Measurements from ENCODE around the gene FMN2.

FMN2 gene

DNA sequence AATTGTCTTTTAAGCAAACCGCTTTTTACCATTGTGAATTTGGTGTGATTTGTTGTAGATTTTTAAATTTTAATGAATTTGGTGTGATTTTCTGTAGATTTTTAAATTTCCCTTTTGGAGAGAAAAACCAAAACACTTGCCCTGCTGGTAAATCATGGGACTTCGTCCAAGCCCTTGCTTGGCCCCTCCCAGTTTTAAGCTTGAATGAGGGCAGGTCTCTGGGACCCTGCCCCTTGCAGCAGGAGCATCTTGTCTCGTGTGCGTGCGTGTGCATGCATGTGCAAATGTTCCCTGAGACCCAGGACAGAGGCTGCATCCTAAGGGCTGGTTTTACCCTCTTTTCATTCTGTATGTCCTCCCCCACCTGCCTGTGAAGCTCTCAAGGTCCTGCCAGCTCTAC, 271.6 kb downstream of the FMN2 start:
- no peak overlapping the region for H3K4me3 ChIP-seq (ENCODE audit: insufficient read depth, low read length, poor library complexity, severe bottlenecking)
- H2AFZ ChIP-seq (ENCODE audit: low read depth, low read length, severe bottlenecking): no peak overlapping the region
- no peaks in the 10 kb centered on the region for H4K20me1 ChIP-seq (ENCODE audit: low read depth, low read length)
- H3K27me3 ChIP-seq (ENCODE audit: low read length): no peaks in the 10 kb centered on the region
- no peak overlapping the region for H3K27ac ChIP-seq (ENCODE audit: low read depth, low read length)
- H3K9me2 ChIP-seq (replicated peaks; ENCODE audit: insufficient read depth, low read length): no peaks in the 10 kb centered on the region
- H3K4me2 ChIP-seq (ENCODE audit: low read depth, low read length, poor library complexity, severe bottlenecking): no peak overlapping the region
- H3K9ac ChIP-seq (ENCODE audit: low read length): no peak overlapping the region
- no peaks in the 10 kb centered on the region for H3F3A ChIP-seq (ENCODE audit: insufficient read depth)
- no peak for TF ChIP-seq EZH2phosphoT487 (conservative IDR thresholded peaks at IDR 0.05; ENCODE audit: low read length)
- TF ChIP-seq, protein P1, sequence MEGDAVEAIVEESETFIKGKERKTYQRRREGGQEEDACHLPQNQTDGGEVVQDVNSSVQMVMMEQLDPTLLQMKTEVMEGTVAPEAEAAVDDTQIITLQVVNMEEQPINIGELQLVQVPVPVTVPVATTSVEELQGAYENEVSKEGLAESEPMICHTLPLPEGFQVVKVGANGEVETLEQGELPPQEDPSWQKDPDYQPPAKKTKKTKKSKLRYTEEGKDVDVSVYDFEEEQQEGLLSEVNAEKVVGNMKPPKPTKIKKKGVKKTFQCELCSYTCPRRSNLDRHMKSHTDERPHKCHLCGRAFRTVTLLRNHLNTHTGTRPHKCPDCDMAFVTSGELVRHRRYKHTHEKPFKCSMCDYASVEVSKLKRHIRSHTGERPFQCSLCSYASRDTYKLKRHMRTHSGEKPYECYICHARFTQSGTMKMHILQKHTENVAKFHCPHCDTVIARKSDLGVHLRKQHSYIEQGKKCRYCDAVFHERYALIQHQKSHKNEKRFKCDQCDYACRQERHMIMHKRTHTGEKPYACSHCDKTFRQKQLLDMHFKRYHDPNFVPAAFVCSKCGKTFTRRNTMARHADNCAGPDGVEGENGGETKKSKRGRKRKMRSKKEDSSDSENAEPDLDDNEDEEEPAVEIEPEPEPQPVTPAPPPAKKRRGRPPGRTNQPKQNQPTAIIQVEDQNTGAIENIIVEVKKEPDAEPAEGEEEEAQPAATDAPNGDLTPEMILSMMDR (IDR thresholded peaks at IDR 0.05; ENCODE audit: insufficient read depth, low read length, poor library complexity, severe bottlenecking): no peak
- no peaks in the 10 kb centered on the region for H3K79me2 ChIP-seq (ENCODE audit: insufficient read depth, low read length)
- no peaks in the 10 kb centered on the region for H3K9me3 ChIP-seq (ENCODE audit: insufficient read depth, low read length)
- H3K36me3 ChIP-seq (ENCODE audit: low read length): no peaks in the 10 kb centered on the region

DNA sequence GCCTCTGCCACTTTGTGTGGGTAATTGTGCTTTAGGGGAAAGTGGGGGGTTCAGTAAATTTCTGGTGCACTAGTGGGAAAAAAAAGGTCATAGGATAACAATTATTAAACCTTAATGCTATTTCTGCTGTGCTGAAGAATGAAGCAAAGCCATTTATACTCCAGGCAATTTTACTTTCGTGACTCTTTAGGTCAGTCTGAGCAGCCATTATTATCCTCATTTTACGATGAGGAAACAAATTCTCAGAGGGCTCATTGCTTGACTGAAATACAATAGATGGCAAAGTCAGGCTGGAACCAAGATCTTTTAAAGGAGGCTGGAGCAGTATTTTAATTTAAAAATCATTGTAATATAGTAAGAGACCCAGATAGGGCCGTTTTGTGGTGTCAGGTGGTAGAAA, 272.2 kb downstream of the FMN2 start:
- TF ChIP-seq EZH2phosphoT487 (conservative IDR thresholded peaks at IDR 0.05; ENCODE audit: low read length): no peak
- TF ChIP-seq, protein P1 (IDR thresholded peaks at IDR 0.05; ENCODE audit: insufficient read depth, low read length, poor library complexity, severe bottlenecking): no peak
- no peaks in the 10 kb centered on the region for H3K79me2 ChIP-seq (ENCODE audit: insufficient read depth, low read length)
- H3F3A ChIP-seq (ENCODE audit: insufficient read depth): no peaks in the 10 kb centered on the region
- no peaks in the 10 kb centered on the region for H4K20me1 ChIP-seq (ENCODE audit: low read depth, low read length)
- H3K4me3 ChIP-seq (ENCODE audit: insufficient read depth, low read length, poor library complexity, severe bottlenecking): no peak overlapping the region
- no peaks in the 10 kb centered on the region for H3K36me3 ChIP-seq (ENCODE audit: low read length)
- H3K9ac ChIP-seq (ENCODE audit: low read length): no peak overlapping the region
- no peak overlapping the region for H3K27ac ChIP-seq (ENCODE audit: low read depth, low read length)
- H2AFZ ChIP-seq (ENCODE audit: low read depth, low read length, severe bottlenecking): no peak overlapping the region
- H3K4me2 ChIP-seq (ENCODE audit: low read depth, low read length, poor library complexity, severe bottlenecking): no peak overlapping the region
- no peaks in the 10 kb centered on the region for H3K27me3 ChIP-seq (ENCODE audit: low read length)
- H3K9me3 ChIP-seq (ENCODE audit: insufficient read depth, low read length): no peaks in the 10 kb centered on the region
- no peaks in the 10 kb centered on the region for H3K9me2 ChIP-seq (replicated peaks; ENCODE audit: insufficient read depth, low read length)

DNA sequence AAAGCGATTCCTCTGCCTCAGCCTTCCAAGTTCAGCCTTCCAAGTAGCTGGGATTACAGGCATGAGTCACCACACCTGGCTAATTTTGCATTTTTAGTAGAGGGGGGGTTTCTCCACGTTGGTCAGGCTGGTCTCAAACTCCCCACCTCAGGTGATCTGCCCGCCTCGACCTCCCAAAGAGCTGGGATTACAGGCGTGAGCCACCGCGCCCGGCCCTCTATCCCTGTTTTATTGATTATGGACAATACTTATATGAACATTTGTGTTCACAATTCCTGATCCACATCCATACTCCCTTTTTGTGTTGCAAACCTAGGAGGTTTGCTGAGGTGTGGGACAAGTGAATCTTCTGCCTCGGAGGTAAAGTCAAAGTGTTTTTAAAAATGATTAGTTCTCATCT, 275.0 kb downstream of the FMN2 start:
- Histone ChIP-seq H3K36me3 (ENCODE audit: low read length) (no peaks in the 10 kb centered on the region), H3K9me3 (ENCODE audit: insufficient read depth, low read length) (no peaks in the 10 kb centered on the region), H2AFZ (ENCODE audit: low read depth, low read length, severe bottlenecking) (no peak overlapping the region), H3F3A (ENCODE audit: insufficient read depth) (no peaks in the 10 kb centered on the region), H3K9ac (ENCODE audit: low read length) (no peak overlapping the region), H3K9me2 (replicated peaks; ENCODE audit: insufficient read depth, low read length) (no peaks in the 10 kb centered on the region), H3K79me2 (ENCODE audit: insufficient read depth, low read length) (no peaks in the 10 kb centered on the region), H3K27ac (ENCODE audit: low read depth, low read length) (no peak overlapping the region), H3K4me3 (ENCODE audit: insufficient read depth, low read length, poor library complexity, severe bottlenecking) (no peak overlapping the region), H4K20me1 (ENCODE audit: low read depth, low read length) (no peaks in the 10 kb centered on the region), H3K27me3 (ENCODE audit: low read length) (no peaks in the 10 kb centered on the region), H3K4me2 (ENCODE audit: low read depth, low read length, poor library complexity, severe bottlenecking) (no peak overlapping the region)
- TF ChIP-seq, protein P1 (IDR thresholded peaks at IDR 0.05; ENCODE audit: insufficient read depth, low read length, poor library complexity, severe bottlenecking): no peak
- no peak for TF ChIP-seq EZH2phosphoT487 (conservative IDR thresholded peaks at IDR 0.05; ENCODE audit: low read length)

Measured in SU-DHL-6 (cell line).